ENCODE measurements around the gene CHD1L. TPM values are rescaled to one million over a fixed set of nuclear protein-coding genes. Genes with fewer than 3 reads are reported as not detected.

Gene CHD1L
- total RNA-seq, 2 experiments from 2014 or later: 56.1 to 69.2 TPM

GRCh38 chr1:147336291-147336690 lies 93.8 kb downstream of the CHD1L start:
- ChIA-PET POLR2A (no interaction called here), CTCF (no interaction called here)
- no peak overlapping the region for H3K27ac Mint-ChIP-seq
- no peaks in the 10 kb centered on the region for H3K9me3 Mint-ChIP-seq (ENCODE audit: low read depth)
- no peaks in the 10 kb centered on the region for H3K36me3 Mint-ChIP-seq (ENCODE audit: low read depth)
- ATAC-seq (no peak), DNase-seq (no peak)
- no peaks in the 10 kb centered on the region for H3K4me1 Mint-ChIP-seq
- H3K27me3 Mint-ChIP-seq: peaks cover 22% of the 10 kb centered on the region
- intact Hi-C loops (cut with DNase I, micrococcal nuclease): no loop called here
- H3K4me3 Mint-ChIP-seq: no peak overlapping the region

DNA sequence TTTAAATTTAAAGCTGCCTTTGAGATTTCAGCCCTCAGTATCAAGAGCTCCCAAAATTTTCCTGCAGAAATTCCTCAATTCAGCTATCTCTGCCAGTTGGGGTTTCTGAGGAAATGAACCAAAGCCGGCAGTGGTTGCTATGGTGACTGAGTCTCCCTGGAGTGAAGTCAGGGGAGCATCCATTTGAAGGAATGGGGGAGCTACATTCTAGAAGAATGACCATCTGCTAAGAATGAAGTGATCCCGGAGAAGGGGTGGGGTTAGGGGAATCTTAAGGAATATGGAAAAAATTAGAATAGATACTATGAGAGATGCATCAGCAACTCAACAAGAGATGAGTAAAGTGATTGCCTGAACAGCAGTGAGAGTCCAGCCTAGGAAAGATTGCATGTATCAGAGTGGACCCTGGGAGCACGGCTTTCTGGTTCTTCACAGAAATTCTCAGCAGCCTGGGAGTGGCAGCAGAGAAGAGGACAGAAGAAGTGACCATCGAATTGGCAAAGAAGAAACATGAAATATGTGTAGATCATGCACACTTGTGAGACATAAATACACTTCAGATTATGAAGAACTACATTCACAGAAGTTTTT lies 94.7 kb downstream of the CHD1L start:
- Mint-ChIP-seq H3K9me3 (ENCODE audit: low read depth) (no peaks in the 10 kb centered on the region), H3K36me3 (ENCODE audit: low read depth) (no peaks in the 10 kb centered on the region), H3K4me1 (no peaks in the 10 kb centered on the region), H3K27me3 (peaks cover 27% of the 10 kb centered on the region), H3K4me3 (no peak overlapping the region), H3K27ac (no peak overlapping the region)
- intact Hi-C loops (cut with DNase I, micrococcal nuclease): no loop called here
- ChIA-PET POLR2A (no interaction called here), CTCF (interaction anchor here (0.9 kb wide), 1 partner anchor 58 kb away, joined by 3 read pairs; no protein-coding TSS in a partner anchor)
- ATAC-seq: no peak
- no peak for DNase-seq

- Mint-ChIP-seq H3K36me3 (ENCODE audit: low read depth) (no peaks in the 10 kb centered on the region), H3K4me1 (no peaks in the 10 kb centered on the region), H3K27ac (no peak overlapping the region), H3K27me3 (peaks cover 30% of the 10 kb centered on the region), H3K9me3 (ENCODE audit: low read depth) (no peaks in the 10 kb centered on the region), H3K4me3 (no peak overlapping the region)
- intact Hi-C loops (cut with DNase I, micrococcal nuclease): no loop called here
- DNase-seq (no peak), ATAC-seq (no peak)
- CTCF ChIA-PET: no interaction called here
- POLR2A ChIA-PET: no interaction called here
Observed at GRCh38 chr1:147338571-147338970, 96.1 kb downstream of the CHD1L start.

DNA sequence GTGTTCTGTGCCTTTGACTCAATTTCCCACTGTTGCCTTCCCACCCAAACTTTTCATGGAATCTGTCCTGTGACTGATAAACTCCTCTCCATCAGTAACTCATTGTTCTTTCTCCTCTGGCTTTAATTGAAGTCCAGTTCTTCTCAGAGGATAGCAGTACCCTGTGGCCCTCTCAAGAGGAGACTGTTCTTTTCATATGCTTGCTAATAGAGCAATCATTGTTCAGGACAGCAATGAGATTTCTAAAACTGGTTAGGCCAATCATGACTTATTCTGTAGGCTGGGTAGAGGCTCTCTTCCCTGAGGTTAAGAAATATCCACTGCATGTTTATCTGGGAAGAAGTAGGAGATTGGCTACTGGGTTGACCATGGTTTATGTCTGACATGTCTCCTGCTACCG lies 98.8 kb downstream of the CHD1L start:
- H3K36me3 Mint-ChIP-seq (ENCODE audit: low read depth): no peaks in the 10 kb centered on the region
- intact Hi-C loops (cut with DNase I, micrococcal nuclease): no loop called here
- H3K4me3 Mint-ChIP-seq: no peak overlapping the region
- CTCF ChIA-PET: no interaction called here
- H3K4me1 Mint-ChIP-seq: no peaks in the 10 kb centered on the region
- peaks cover 50% of the 10 kb centered on the region for H3K27me3 Mint-ChIP-seq
- POLR2A ChIA-PET: no interaction called here
- H3K9me3 Mint-ChIP-seq (ENCODE audit: low read depth): no peaks in the 10 kb centered on the region
- DNase-seq: no peak
- H3K27ac Mint-ChIP-seq: no peak overlapping the region
- ATAC-seq: no peak

Other genes with a start within 250 kb of the CHD1L start
- gene PRKAB2, start 70.2 kb upstream of the CHD1L start, total RNA-seq: 1 to 10 TPM; 4.8 to 7.0 TPM
- under 1 TPM; 0.37 to 0.53 TPM for gene FMO5, start 17.3 kb upstream of the CHD1L start, total RNA-seq